ENCODE measurements around the gene NLN.

GRCh38 chr5:65718576-65719310 is 3.3 kb upstream of the NLN start:
- TF ChIP-seq POLR2A (IDR thresholded peaks at IDR 0.05) = no peak
- no peak for TF ChIP-seq POLR2AphosphoS5 (IDR thresholded peaks at IDR 0.05)
- TF ChIP-seq CTCF (IDR thresholded peaks at IDR 0.05) = no peak
- TF ChIP-seq EP300 (IDR thresholded peaks at IDR 0.05) = no peak
